ENCODE data around the gene LRCH3.

GRCh38 chr3:197833930-197834715 is 43.1 kb downstream of the LRCH3 start:
- no peak for TF ChIP-seq POLR2A (IDR thresholded peaks at IDR 0.05)
- TF ChIP-seq CTCF (IDR thresholded peaks at IDR 0.05) = no peak

Data from heart left ventricle (tissue), 13 donors.